ENCODE results near the gene CYP2A13.
"Not testable (repeated sequence)": the region's sequence is repeated elsewhere in the genome, so short reads cannot be mapped to it uniquely, and the experiment has no call there.

DNA sequence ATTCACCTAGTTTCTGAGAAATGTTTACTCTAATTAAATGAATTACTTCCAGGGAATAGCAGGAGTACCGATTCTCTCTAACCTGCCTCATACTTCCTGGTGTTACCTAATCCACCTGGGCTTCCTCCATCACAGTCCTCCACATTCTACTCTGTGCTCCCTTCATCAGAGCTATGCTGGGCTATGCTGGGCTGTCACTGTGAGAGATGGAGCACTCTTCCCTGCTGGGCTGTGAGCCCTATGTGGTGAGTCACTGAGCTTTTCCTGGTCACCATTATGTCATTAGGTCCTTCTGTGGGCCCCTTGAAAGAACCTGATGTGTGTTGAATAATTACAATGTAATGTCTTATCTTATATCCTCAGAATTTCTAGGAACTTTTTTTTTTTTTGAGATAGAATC is 43.2 kb upstream of the CYP2A13 start:
- TF ChIP-seq POLR2A (IDR thresholded peaks at IDR 0.05) = not testable (repeated sequence)
- TF ChIP-seq, protein P1, sequence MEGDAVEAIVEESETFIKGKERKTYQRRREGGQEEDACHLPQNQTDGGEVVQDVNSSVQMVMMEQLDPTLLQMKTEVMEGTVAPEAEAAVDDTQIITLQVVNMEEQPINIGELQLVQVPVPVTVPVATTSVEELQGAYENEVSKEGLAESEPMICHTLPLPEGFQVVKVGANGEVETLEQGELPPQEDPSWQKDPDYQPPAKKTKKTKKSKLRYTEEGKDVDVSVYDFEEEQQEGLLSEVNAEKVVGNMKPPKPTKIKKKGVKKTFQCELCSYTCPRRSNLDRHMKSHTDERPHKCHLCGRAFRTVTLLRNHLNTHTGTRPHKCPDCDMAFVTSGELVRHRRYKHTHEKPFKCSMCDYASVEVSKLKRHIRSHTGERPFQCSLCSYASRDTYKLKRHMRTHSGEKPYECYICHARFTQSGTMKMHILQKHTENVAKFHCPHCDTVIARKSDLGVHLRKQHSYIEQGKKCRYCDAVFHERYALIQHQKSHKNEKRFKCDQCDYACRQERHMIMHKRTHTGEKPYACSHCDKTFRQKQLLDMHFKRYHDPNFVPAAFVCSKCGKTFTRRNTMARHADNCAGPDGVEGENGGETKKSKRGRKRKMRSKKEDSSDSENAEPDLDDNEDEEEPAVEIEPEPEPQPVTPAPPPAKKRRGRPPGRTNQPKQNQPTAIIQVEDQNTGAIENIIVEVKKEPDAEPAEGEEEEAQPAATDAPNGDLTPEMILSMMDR (IDR thresholded peaks at IDR 0.05) = not testable (repeated sequence)

All from body of pancreas (tissue), 4 donors.